HCT116 (cell line): Measurements from ENCODE around the gene CDC42BPA. TPM values are rescaled to one million over a fixed set of nuclear protein-coding genes. Genes with fewer than 3 reads are reported as not detected.

Experiments used
- ATAC-seq: fragments of 200-7000 bp; cut with Tn5 transposase; 2 replicates; pipeline ENCODE4 v1.9.1; 2020; ENCODE audit warnings: mild to moderate bottlenecking, moderate library complexity
- BruUV-seq: library from RNA; stranded (reverse); fragments of 400-500 nt; replicated peaks from 2 replicates; lab custom pipeline; 2021; lab: Mats Ljungman, UMichigan
- CTCF ChIA-PET: fragments of 300-600 bp; sonication (Branson Sonifier 250); formaldehyde crosslinking; loops from one replicate; lab custom pipeline; 2021; ENCODE audit warnings: antibody characterized with exemption; lab: Charles Lee
- POLR2A ChIA-PET: fragments of 300-600, 350-600 bp; sonication (Branson Sonifier 250); formaldehyde crosslinking; loops from one replicate; lab custom pipeline; 2021; ENCODE audit warnings: antibody characterized with exemption; lab: Charles Lee
- RAD21 ChIA-PET, 2 experiments: fragments of 300-600 bp; sonication (Branson Sonifier 250); formaldehyde crosslinking; loops; one replicate each; lab custom pipeline; 2023; ENCODE audit warnings: low total read pairs in 2 of 2; ENCODE audit not compliant: uncharacterized antibody in 2 of 2, unreplicated experiment in 2 of 2, low non-redundant PET in 1 of 2; lab: Charles Lee
- DNase-seq: peaks from one replicate; pipeline ENCODE4 v3.0.0-alpha.2; 2010; ENCODE audit warnings: low read depth, low spot score
- H2AFZ ChIP-seq: fragments of 200-600 bp; shearing (Covaris generic), sonication (generic); 2 replicates; pipeline ENCODE4 v1.6.1; 2017; ENCODE audit warnings: low read depth, mixed run types, mixed read lengths, antibody characterized with exemption, low read length; ENCODE audit not compliant: poor library complexity, severe bottlenecking
- H3K27ac ChIP-seq: 2 replicates; pipeline ENCODE4 v1.5.1; 2012; ENCODE audit warnings: low read depth, low read length
- H3K27me3 ChIP-seq: fragments of 200-600 bp; sonication (generic); 2 replicates; pipeline ENCODE4 v1.6.1; 2016; ENCODE audit warnings: mixed run types, low read length, mixed read lengths; ENCODE audit not compliant: insufficient read depth
- H3K36me3 ChIP-seq, 2 experiments: fragments of 200-500 bp in 1 of 2; fragments of 200-600 bp in 1 of 2; sonication (Bioruptor generic) in 1 of 2; sonication (generic) in 1 of 2; 2 replicates each; pipeline versions ENCODE4 v1.5.1 to v1.6.1; 2014 to 2016; ENCODE audit warnings: low read length in 2 of 2, inconsistent platforms in 1 of 2, mixed read lengths in 1 of 2, mixed run types in 1 of 2; ENCODE audit not compliant: insufficient read depth in 2 of 2, control insufficient read depth in 1 of 2
- H3K4me1 ChIP-seq, 2 experiments: fragments of 200-600 bp in 1 of 2; sonication (generic) in 1 of 2; 2 replicates each; pipeline versions ENCODE4 v1.5.1 to v1.6.1; 2012 to 2017; ENCODE audit warnings: low read length in 2 of 2, inconsistent platforms in 1 of 2, mild to moderate bottlenecking in 1 of 2, mixed read lengths in 1 of 2, mixed run types in 1 of 2, moderate library complexity in 1 of 2; ENCODE audit not compliant: insufficient read depth in 2 of 2, control insufficient read depth in 1 of 2
- H3K4me2 ChIP-seq: fragments of 200-600 bp; sonication (generic); 2 replicates; pipeline ENCODE4 v1.6.1; 2017; ENCODE audit warnings: mixed run types, low read length, mixed read lengths
- H3K4me3 ChIP-seq, 2 experiments: fragments of 200-600 bp in 1 of 2; sonication (generic) in 1 of 2; replicated peaks in 1 of 2; 2 replicates each; pipeline ENCODE4 v1.5.1; 2011 to 2016; ENCODE audit warnings: low read length in 2 of 2, control low read depth in 1 of 2, low read depth in 1 of 2, mild to moderate bottlenecking in 1 of 2, mixed read lengths in 1 of 2, mixed run types in 1 of 2
- H3K79me2 ChIP-seq: fragments of 200-600 bp; sonication (generic); 2 replicates; pipeline ENCODE4 v1.6.1; 2017; ENCODE audit warnings: mild to moderate bottlenecking, mixed run types, low read length, moderate library complexity, mixed read lengths; ENCODE audit not compliant: insufficient read depth
- H3K9ac ChIP-seq: fragments of 200-600 bp; sonication (generic); 2 replicates; pipeline ENCODE4 v1.6.1; 2016; ENCODE audit warnings: low read length, mixed read lengths
- H3K9me2 ChIP-seq: fragments of 200-600 bp; sonication (generic), shearing (Covaris generic); 2 replicates; pipeline ENCODE4 v1.6.1; 2017; ENCODE audit warnings: mixed run types, mild to moderate bottlenecking, moderate library complexity; ENCODE audit not compliant: insufficient read depth
- H3K9me3 ChIP-seq, 2 experiments: fragments of 200-500 bp in 1 of 2; fragments of 200-600 bp in 1 of 2; sonication (Bioruptor generic) in 1 of 2; sonication (generic) in 1 of 2; 2 replicates each; pipeline ENCODE4 v1.6.1; 2014 to 2017; ENCODE audit warnings: low read length in 2 of 2, mixed read lengths in 2 of 2, inconsistent platforms in 1 of 2, low read depth in 1 of 2, mild to moderate bottlenecking in 1 of 2, mixed run types in 1 of 2, moderate library complexity in 1 of 2; ENCODE audit not compliant: control insufficient read depth in 1 of 2, insufficient read depth in 1 of 2
- H4K20me1 ChIP-seq: fragments of 200-600 bp; sonication (generic), shearing (Covaris generic); 2 replicates; pipeline ENCODE4 v1.6.1; 2017; ENCODE audit warnings: mixed run types, mild to moderate bottlenecking, moderate library complexity; ENCODE audit not compliant: insufficient read depth
- CBX3 ChIP-seq: IDR thresholded peaks from 2 replicates; pipeline ENCODE4 v1.6.1; 2012; ENCODE audit warnings: low read depth
- FOSL1 ChIP-seq: IDR thresholded peaks from 2 replicates; pipeline ENCODE4 v1.6.1; 2012; ENCODE audit warnings: low read depth
- MAX ChIP-seq: IDR thresholded peaks from 2 replicates; pipeline ENCODE4 v1.6.1; 2012
- POLR2A ChIP-seq: IDR thresholded peaks from 2 replicates; pipeline ENCODE4 v1.7.0; 2011; ENCODE audit warnings: borderline replicate concordance; ENCODE audit not compliant: insufficient read depth, insufficient read length; ENCODE audit errors: extremely low read depth
- POLR2AphosphoS5 ChIP-seq: IDR thresholded peaks from 2 replicates; pipeline ENCODE4 v1.6.1; 2011; ENCODE audit warnings: mild to moderate bottlenecking, low read depth, low read length, moderate library complexity
- REST ChIP-seq: IDR thresholded peaks from 2 replicates; pipeline ENCODE4 v1.6.1; 2012; ENCODE audit warnings: low read depth
- SIN3A ChIP-seq: IDR thresholded peaks from 2 replicates; pipeline ENCODE4 v1.6.1; 2012; ENCODE audit warnings: low read depth
- SP1 ChIP-seq: IDR thresholded peaks from 2 replicates; pipeline ENCODE4 v1.6.1; 2012; ENCODE audit warnings: low read depth
- YY1 ChIP-seq: IDR thresholded peaks from 2 replicates; pipeline ENCODE4 v1.6.1; 2011; ENCODE audit warnings: low read length, low read depth, moderate library complexity, mild to moderate bottlenecking; ENCODE audit not compliant: insufficient replicate concordance; ENCODE audit errors: extremely low read depth
- ZBTB33 ChIP-seq: IDR thresholded peaks from 2 replicates; pipeline ENCODE4 v1.6.1; 2011; ENCODE audit warnings: mild to moderate bottlenecking, low read length, moderate library complexity; ENCODE audit not compliant: insufficient replicate concordance; ENCODE audit errors: extremely low read depth
- ZFX ChIP-seq: fragments of 450-650 bp; IDR thresholded peaks from 2 replicates; pipeline ENCODE4 v1.6.1; 2017
- ZNF274 ChIP-seq: fragments of 200-500 bp; sonication (Bioruptor generic); IDR thresholded peaks from 2 replicates; pipeline ENCODE4 v1.6.1; 2014; ENCODE audit warnings: mild to moderate bottlenecking, low read depth, low read length, inconsistent platforms
- intact Hi-C: fragments of 100-400 bp; cut with micrococcal nuclease; formaldehyde crosslinking; loops from 2 replicates; pipeline ENCODE4 v1.10.0; 2022
- total RNA-seq: library from RNA; stranded (reverse); gene quantifications from one replicate; pipeline ENCODE4 v1.2.1, GENCODE V29; 2021; ENCODE audit not compliant: unreplicated experiment

Gene CDC42BPA
- total RNA-seq, 1 experiment from 2014 or later: 44.0 TPM

- Histone ChIP-seq H3K4me3 (no peak overlapping the region), H3K9ac (no peak overlapping the region), H3K27me3 (no peaks in the 10 kb centered on the region), H3K27ac (no peak overlapping the region), H3K9me3 (no peaks in the 10 kb centered on the region), H2AFZ (no peak overlapping the region), H3K79me2 (0 out of 2 replicates have a peak, but pooled peaks cover 6% of the 10 kb centered on the region), H3K4me2 (no peak overlapping the region), H3K4me1 (peaks cover 0 to 6% of the 10 kb centered on the region in 2 experiments; a peak in 1 of 4 replicates), H3K36me3 (no peaks in the 10 kb centered on the region), H3K9me2 (no peaks in the 10 kb centered on the region), H4K20me1 (no peaks in the 10 kb centered on the region)
- ChIA-PET RAD21 (no interaction called here), POLR2A (no interaction called here), CTCF (no interaction called here)
- BruUV-seq: no TSS peak
- intact Hi-C loops: no loop called here
- DNase-seq (no peak), ATAC-seq (no peak)
- no peak for TF ChIP-seq REST
- no peak for TF ChIP-seq SIN3A
- no peak for TF ChIP-seq ZNF274
- TF ChIP-seq SP1: no peak
- no peak for TF ChIP-seq MAX
- no peak for TF ChIP-seq CBX3
- no peak for TF ChIP-seq FOSL1
- TF ChIP-seq ZFX: no peak
- TF ChIP-seq POLR2A: no peak
- no peak for TF ChIP-seq ZBTB33
- TF ChIP-seq YY1: no peak
- no peak for TF ChIP-seq POLR2AphosphoS5
Measured at GRCh38 chr1:226950316-226950715, 368.0 kb downstream of the CDC42BPA start.
